ENCODE results near the gene ARHGEF12.

DNA sequence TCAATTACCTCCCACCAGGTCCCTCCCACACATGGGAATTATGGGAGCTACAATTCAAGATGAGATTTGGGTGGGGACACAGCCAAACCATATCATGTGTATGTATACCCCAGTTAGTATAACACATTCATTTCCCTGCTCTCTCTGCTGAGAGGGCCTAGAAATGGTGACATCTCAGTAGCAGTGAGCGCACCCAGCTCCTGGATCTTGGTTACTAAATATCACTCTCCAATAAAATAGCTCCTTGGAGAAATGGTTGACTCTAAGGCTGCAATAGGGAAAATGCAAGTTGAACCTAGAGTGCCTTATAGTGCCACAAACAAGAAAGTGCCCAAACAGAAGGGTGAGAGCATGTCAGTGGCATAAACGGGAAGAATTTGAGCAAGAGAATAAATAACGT lies 59.6 kb downstream of the ARHGEF12 start:
- no peak for TF ChIP-seq EZH2phosphoT487 (conservative IDR thresholded peaks at IDR 0.05; ENCODE audit: low read length)
- TF ChIP-seq, protein P1, sequence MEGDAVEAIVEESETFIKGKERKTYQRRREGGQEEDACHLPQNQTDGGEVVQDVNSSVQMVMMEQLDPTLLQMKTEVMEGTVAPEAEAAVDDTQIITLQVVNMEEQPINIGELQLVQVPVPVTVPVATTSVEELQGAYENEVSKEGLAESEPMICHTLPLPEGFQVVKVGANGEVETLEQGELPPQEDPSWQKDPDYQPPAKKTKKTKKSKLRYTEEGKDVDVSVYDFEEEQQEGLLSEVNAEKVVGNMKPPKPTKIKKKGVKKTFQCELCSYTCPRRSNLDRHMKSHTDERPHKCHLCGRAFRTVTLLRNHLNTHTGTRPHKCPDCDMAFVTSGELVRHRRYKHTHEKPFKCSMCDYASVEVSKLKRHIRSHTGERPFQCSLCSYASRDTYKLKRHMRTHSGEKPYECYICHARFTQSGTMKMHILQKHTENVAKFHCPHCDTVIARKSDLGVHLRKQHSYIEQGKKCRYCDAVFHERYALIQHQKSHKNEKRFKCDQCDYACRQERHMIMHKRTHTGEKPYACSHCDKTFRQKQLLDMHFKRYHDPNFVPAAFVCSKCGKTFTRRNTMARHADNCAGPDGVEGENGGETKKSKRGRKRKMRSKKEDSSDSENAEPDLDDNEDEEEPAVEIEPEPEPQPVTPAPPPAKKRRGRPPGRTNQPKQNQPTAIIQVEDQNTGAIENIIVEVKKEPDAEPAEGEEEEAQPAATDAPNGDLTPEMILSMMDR (IDR thresholded peaks at IDR 0.05; ENCODE audit: insufficient read depth, low read length, poor library complexity, severe bottlenecking), result no peak
